Endothelial cell of umbilical vein (primary cell): ENCODE data around the gene RAB3IL1. TPM values are rescaled to one million over a fixed set of nuclear protein-coding genes. Genes with fewer than 3 reads are reported as not detected.

Experiments
- BruUV-seq: library from RNA; stranded (reverse); fragments of 400-500 nt; replicated peaks from 2 replicates; lab custom pipeline; 2021; lab: Mats Ljungman, UMichigan
- CTCF ChIA-PET: fragments of 300-600, 350-600 bp; sonication (Branson Sonifier 250); formaldehyde crosslinking; loops from one replicate; lab custom pipeline; 2021; ENCODE audit warnings: antibody characterized with exemption, inconsistent platforms; lab: Charles Lee
- POLR2A ChIA-PET: fragments of 300-600, 350-600 bp; sonication (Branson Sonifier 250); formaldehyde crosslinking; loops from one replicate; lab custom pipeline; 2021; ENCODE audit warnings: antibody characterized with exemption, inconsistent platforms; lab: Charles Lee
- DNase-seq: peaks from one replicate; pipeline ENCODE4 v3.0.0-alpha.2; 2011; ENCODE audit warnings: low read depth, low spot score
- FAIRE-seq: peaks from 2 replicates; lab custom pipeline; 2011; peaks lifted over from hg19 to GRCh38; lab: Jason Lieb, UNC
- H2AFZ ChIP-seq: 2 replicates; pipeline ENCODE4 v1.6.0; 2012; ENCODE audit warnings: low read depth, low read length, control low read depth, inconsistent platforms
- H3K27ac ChIP-seq: 2 replicates; pipeline ENCODE4 v1.5.1; 2011; ENCODE audit warnings: low read depth, mild to moderate bottlenecking, control low read depth, low read length, moderate library complexity; ENCODE audit not compliant: insufficient read depth
- H3K27me3 ChIP-seq, 2 experiments: 2 replicates each; pipeline versions ENCODE4 v1.6.0 to v1.6.1; 2011; ENCODE audit warnings: low read length in 2 of 2, mixed read lengths in 1 of 2; ENCODE audit not compliant: control insufficient read depth in 2 of 2, insufficient read depth in 2 of 2
- H3K36me3 ChIP-seq, 2 experiments: 2 replicates in 1 of 2; 3 replicates in 1 of 2; pipeline ENCODE4 v1.5.1; 2011; ENCODE audit warnings: low read length in 2 of 2, mild to moderate bottlenecking in 1 of 2, moderate library complexity in 1 of 2; ENCODE audit not compliant: control insufficient read depth in 2 of 2, insufficient read depth in 2 of 2; ENCODE audit errors: extremely low read depth in 1 of 2
- H3K4me1 ChIP-seq: 3 replicates; pipeline ENCODE4 v1.5.1; 2011; ENCODE audit warnings: mild to moderate bottlenecking, low read length; ENCODE audit not compliant: control insufficient read depth, insufficient read depth; ENCODE audit errors: extremely low read depth
- H3K4me2 ChIP-seq: 2 replicates; pipeline ENCODE4 v1.6.1; 2011; ENCODE audit warnings: low read length, control low read depth, mixed read lengths; ENCODE audit not compliant: insufficient read depth
- H3K4me3 ChIP-seq, 3 experiments: fragments of 200-600 bp in 1 of 3; sonication (generic), shearing (Covaris generic) in 1 of 3; replicated peaks in 1 of 3; 2 replicates each; pipeline ENCODE4 v1.5.1; 2011 to 2016; ENCODE audit warnings: control low read depth in 3 of 3, low read length in 3 of 3, mild to moderate bottlenecking in 2 of 3, inconsistent platforms in 1 of 3, low read depth in 1 of 3, moderate library complexity in 1 of 3; ENCODE audit not compliant: insufficient read depth in 1 of 3
- H3K79me2 ChIP-seq: 2 replicates; pipeline ENCODE4 v1.6.0; 2012; ENCODE audit warnings: low read length, inconsistent platforms; ENCODE audit not compliant: control insufficient read depth, insufficient read depth
- H3K9ac ChIP-seq: replicated peaks from 2 replicates; pipeline ENCODE3; 2011; ENCODE audit warnings: low read length, control low read depth; ENCODE audit not compliant: insufficient read depth; ENCODE audit errors: extremely low read depth
- H3K9me1 ChIP-seq: replicated peaks from 3 replicates; pipeline ENCODE4 v1.6.0; 2011; ENCODE audit warnings: mild to moderate bottlenecking, low read length; ENCODE audit not compliant: control insufficient read depth, insufficient read depth; ENCODE audit errors: extremely low read depth
- H3K9me3 ChIP-seq: replicated peaks from 2 replicates; pipeline ENCODE4 v1.5.1; 2012; ENCODE audit warnings: low read length, inconsistent platforms; ENCODE audit not compliant: control insufficient read depth, insufficient read depth
- H4K20me1 ChIP-seq: replicated peaks from 2 replicates; pipeline ENCODE3; 2011; ENCODE audit warnings: mild to moderate bottlenecking, low read length; ENCODE audit not compliant: control insufficient read depth, insufficient read depth; ENCODE audit errors: extremely low read depth
- CTCF ChIP-seq, 2 donors: IDR thresholded peaks; 1 replicate in 1 of 2; 2 replicates in 1 of 2; pipeline ENCODE4 v1.5.1; 2011; ENCODE audit warnings: low read length in 2 of 2, mild to moderate bottlenecking in 2 of 2, moderate library complexity in 2 of 2, control low read depth in 1 of 2, inconsistent platforms in 1 of 2, low read depth in 1 of 2; ENCODE audit not compliant: insufficient read depth in 1 of 2; ENCODE audit errors: extremely low read depth in 1 of 2
- EZH2 ChIP-seq: IDR thresholded peaks from 2 replicates; pipeline ENCODE4 v1.6.1; 2012; ENCODE audit warnings: borderline replicate concordance, low read depth, mild to moderate bottlenecking, moderate library complexity, low read length, inconsistent platforms; ENCODE audit not compliant: severe bottlenecking
- FOS ChIP-seq: IDR thresholded peaks from 2 replicates; pipeline ENCODE4 v1.6.1; 2011; ENCODE audit warnings: mild to moderate bottlenecking, low read length, moderate library complexity, borderline replicate concordance; ENCODE audit not compliant: insufficient read depth
- GATA2 ChIP-seq: IDR thresholded peaks from 2 replicates; pipeline ENCODE4 v1.7.0; 2011; ENCODE audit warnings: low read depth, mild to moderate bottlenecking, moderate library complexity, mixed read lengths, low read length; ENCODE audit not compliant: insufficient read length, insufficient read depth
- JUN ChIP-seq: IDR thresholded peaks from 2 replicates; pipeline ENCODE4 v1.6.1; 2011; ENCODE audit warnings: borderline replicate concordance, low read depth; ENCODE audit not compliant: insufficient read length, insufficient read depth
- MAX ChIP-seq: IDR thresholded peaks from 2 replicates; pipeline ENCODE4 v1.6.1; 2011; ENCODE audit not compliant: insufficient read depth, insufficient read length
- MYC ChIP-seq: IDR thresholded peaks from one replicate; pipeline ENCODE4 v1.6.1; 2011; ENCODE audit warnings: mild to moderate bottlenecking, low read depth, low read length
- POLR2A ChIP-seq: IDR thresholded peaks from 2 replicates; pipeline ENCODE4 v1.6.1; 2012; ENCODE audit warnings: low read depth, mild to moderate bottlenecking, control low read depth, low read length
- POLR2AphosphoS5 ChIP-seq: IDR thresholded peaks from 2 replicates; pipeline ENCODE4 v1.6.1; 2012; ENCODE audit warnings: low read depth, mild to moderate bottlenecking, control low read depth, low read length, moderate library complexity; ENCODE audit not compliant: insufficient read depth
- dilution Hi-C: fragments of 300-500 bp; cut with MboI; formaldehyde crosslinking; loops from one replicate; pipeline ENCODE4 v1.15.0; 2019; ENCODE audit warnings: low sequenced_read_pairs; ENCODE audit not compliant: extremely low pct_ligation_motif_present
- intact Hi-C: fragments of 100-400 bp; cut with micrococcal nuclease; formaldehyde crosslinking; loops from one replicate; pipeline ENCODE4 v1.10.0; 2022
- polyA plus RNA-seq, 4 experiments: library from polyadenylated mRNA; depleted of rRNA in 3 of 4; stranded (reverse) in 3 of 4; unstranded in 1 of 4; fragments of >200 nt; gene quantifications; 2 replicates each; pipeline versions ENCODE4 v1.2.1 to v1.2.3, GENCODE V29; 2011 to 2012; ENCODE audit warnings: missing spikeins in 1 of 4
- total RNA-seq: library from RNA; stranded (reverse); gene quantifications from 2 replicates; pipeline ENCODE4 v1.2.3, GENCODE V29; 2021

Gene RAB3IL1
- total and polyA plus RNA-seq, 2 donors (not counting 3 experiments of a cell fraction or from before 2014, with no cell fraction given), result 1.8 to 3.6 TPM

DNA sequence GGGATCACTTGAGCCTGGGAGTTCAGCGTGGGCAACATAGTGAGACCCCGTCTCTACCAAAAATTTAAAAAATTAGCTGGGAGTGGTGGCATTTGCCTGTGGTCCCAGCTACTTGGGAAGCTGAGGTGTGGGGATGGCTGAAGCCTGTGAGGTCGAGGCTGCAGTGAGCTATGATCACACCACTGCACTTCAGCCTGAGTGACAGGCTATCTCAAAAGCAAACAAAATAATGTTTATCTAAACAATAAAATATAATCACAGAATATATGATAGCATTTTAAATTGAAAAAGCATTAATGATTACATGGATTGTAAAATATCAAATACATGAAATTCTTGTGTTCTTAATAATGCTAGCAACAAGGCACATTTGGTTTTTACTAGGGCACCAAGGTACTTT is 35.5 kb upstream of the RAB3IL1 start:
- Histone ChIP-seq H3K36me3 (no peaks in the 10 kb centered on the region), H3K9me1 (no peaks in the 10 kb centered on the region), H3K79me2 (no peaks in the 10 kb centered on the region), H3K9ac (no peak overlapping the region), H3K9me3 (no peaks in the 10 kb centered on the region), H4K20me1 (no peaks in the 10 kb centered on the region), H2AFZ (no peak overlapping the region), H3K27ac (no peak overlapping the region), H3K4me2 (no peak overlapping the region), H3K4me1 (no peaks in the 10 kb centered on the region), H3K27me3 (peaks cover 5% of the 10 kb centered on the region in 2 experiments), H3K4me3 (no peak overlapping the region)
- intact Hi-C loops, result no loop called here
- no TSS peak for BruUV-seq
- no peak for TF ChIP-seq CTCF (IDR thresholded peaks at IDR 0.05; ENCODE audit: extremely low read depth in 1 of 2, insufficient read depth in 1 of 2, low read depth in 1 of 2, low read length in 2 of 2)
- TF ChIP-seq EZH2, result no peak
- no peak for TF ChIP-seq FOS
- TF ChIP-seq MYC, result no peak
- no peak for TF ChIP-seq POLR2AphosphoS5
- no peak for TF ChIP-seq MAX
- no peak for TF ChIP-seq POLR2A
- no peak for TF ChIP-seq GATA2
- no peak for TF ChIP-seq JUN
- DNase-seq (no peak), FAIRE-seq (no peak)
- ChIA-PET POLR2A (no interaction called here), CTCF (interaction anchor here (0.9 to 8.3 kb wide), 5 partner anchors 10 to 155 kb away, joined by 3 to 254 read pairs (median 4); no protein-coding TSS in a partner anchor)
- dilution Hi-C loops, result no loop called here
